OCI-LY3 (cell line): ENCODE measurements around the gene LY9.

ENCODE experiments used
- H2AFZ ChIP-seq: fragments of 200-600, 300-600 bp; shearing (Covaris generic); 2 replicates; pipeline ENCODE4 v1.6.0; 2014; ENCODE audit warnings: antibody characterized with exemption, low read depth, low read length
- H3K27ac ChIP-seq: fragments of 200-600, 300-600 bp; sonication (generic); 2 replicates; pipeline ENCODE4 v1.5.1; 2014; ENCODE audit warnings: mild to moderate bottlenecking, low read length, moderate library complexity, mixed read lengths
- H3K27me3 ChIP-seq: fragments of 200-600, 300-600 bp; sonication (generic); 2 replicates; pipeline ENCODE4 v1.6.1; 2014; ENCODE audit warnings: low read depth, low read length, mixed read lengths
- H3K36me3 ChIP-seq: fragments of 200-600, 300-600 bp; sonication (generic); replicated peaks from 2 replicates; pipeline ENCODE3; 2014; ENCODE audit warnings: low read depth, low read length, mixed read lengths
- H3K4me1 ChIP-seq: fragments of 300-600, 200-600 bp; sonication (generic); 2 replicates; pipeline ENCODE4 v1.6.1; 2014; ENCODE audit warnings: low read length, mixed read lengths
- H3K4me2 ChIP-seq: fragments of 200-600, 300-600 bp; sonication (generic); 2 replicates; pipeline ENCODE4 v1.6.1; 2014; ENCODE audit warnings: low read length, mixed read lengths
- H3K4me3 ChIP-seq: fragments of 300-600, 200-600 bp; sonication (generic); 2 replicates; pipeline ENCODE4 v1.5.1; 2014; ENCODE audit warnings: antibody characterized with exemption, mild to moderate bottlenecking, low read length, moderate library complexity
- H3K79me2 ChIP-seq: fragments of 300-600, 200-600 bp; shearing (Covaris generic); 2 replicates; pipeline ENCODE4 v1.6.1; 2014; ENCODE audit warnings: mild to moderate bottlenecking, low read length, mixed read lengths
- H3K9ac ChIP-seq: fragments of 300-600, 200-600 bp; shearing (Covaris generic); 2 replicates; pipeline ENCODE4 v1.6.0; 2014; ENCODE audit warnings: mild to moderate bottlenecking, low read length, moderate library complexity
- H3K9me3 ChIP-seq: fragments of 200-600, 300-600 bp; shearing (Covaris generic); 2 replicates; pipeline ENCODE4 v1.6.1; 2014; ENCODE audit warnings: low read length, mixed read lengths; ENCODE audit not compliant: insufficient read depth
- H4K20me1 ChIP-seq: fragments of 200-600, 300-600 bp; sonication (generic); 2 replicates; pipeline ENCODE4 v1.6.1; 2016; ENCODE audit warnings: low read length, mixed read lengths; ENCODE audit not compliant: insufficient read depth
- CTCF ChIP-seq: fragments of 200-600, 300-600 bp; sonication (generic); IDR thresholded peaks from 2 replicates; pipeline ENCODE4 v1.5.1; 2014; ENCODE audit warnings: antibody characterized with exemption, low read length, low read depth
- EZH2phosphoT487 ChIP-seq: fragments of 200-600 bp; shearing (Covaris generic); IDR thresholded peaks from 2 replicates; pipeline ENCODE4 v1.6.1; 2018; ENCODE audit warnings: antibody characterized with exemption, mixed run types, low read depth

Gene LY9

GRCh38 chr1:160748878-160749269 lies 47.1 kb upstream of the LY9 start:
- H2AFZ ChIP-seq = no peak overlapping the region
- peaks cover 37% of the 10 kb centered on the region for H3K4me1 ChIP-seq
- TF ChIP-seq CTCF = no peak
- TF ChIP-seq EZH2phosphoT487 = no peak
- peaks cover 8% of the 10 kb centered on the region; the same call in 1 of the 2 replicates for H4K20me1 ChIP-seq
- peaks cover 55% of the 10 kb centered on the region for H3K36me3 ChIP-seq
- no peak overlapping the region for H3K27ac ChIP-seq
- no peaks in the 10 kb centered on the region for H3K27me3 ChIP-seq
- H3K4me3 ChIP-seq = no peak overlapping the region
- no peaks in the 10 kb centered on the region for H3K9me3 ChIP-seq
- no peak overlapping the region for H3K4me2 ChIP-seq
- H3K9ac ChIP-seq = no peak overlapping the region
- peaks cover 22% of the 10 kb centered on the region for H3K79me2 ChIP-seq

- peaks cover 8% of the 10 kb centered on the region; the same call in 1 of the 2 replicates for H3K79me2 ChIP-seq
- peaks cover 8% of the 10 kb centered on the region; the same call in 1 of the 2 replicates for H4K20me1 ChIP-seq
- H3K4me3 ChIP-seq = no peak overlapping the region
- H3K9ac ChIP-seq = no peak overlapping the region
- TF ChIP-seq EZH2phosphoT487 = no peak
- no peak for TF ChIP-seq CTCF
- H3K4me2 ChIP-seq = no peak overlapping the region
- H2AFZ ChIP-seq = no peak overlapping the region
- peaks cover 56% of the 10 kb centered on the region for H3K36me3 ChIP-seq
- no peak overlapping the region for H3K27ac ChIP-seq
- no peaks in the 10 kb centered on the region for H3K27me3 ChIP-seq
- H3K4me1 ChIP-seq = peaks cover 20% of the 10 kb centered on the region
- no peaks in the 10 kb centered on the region for H3K9me3 ChIP-seq
Observed at GRCh38 chr1:160750608-160751007, 45.4 kb upstream of the LY9 start.

- TF ChIP-seq EZH2phosphoT487 (no peak), CTCF (no peak)
- H3K9ac ChIP-seq = no peak overlapping the region
Observed at GRCh38 chr1:160752406-160752805, 43.6 kb upstream of the LY9 start.

DNA sequence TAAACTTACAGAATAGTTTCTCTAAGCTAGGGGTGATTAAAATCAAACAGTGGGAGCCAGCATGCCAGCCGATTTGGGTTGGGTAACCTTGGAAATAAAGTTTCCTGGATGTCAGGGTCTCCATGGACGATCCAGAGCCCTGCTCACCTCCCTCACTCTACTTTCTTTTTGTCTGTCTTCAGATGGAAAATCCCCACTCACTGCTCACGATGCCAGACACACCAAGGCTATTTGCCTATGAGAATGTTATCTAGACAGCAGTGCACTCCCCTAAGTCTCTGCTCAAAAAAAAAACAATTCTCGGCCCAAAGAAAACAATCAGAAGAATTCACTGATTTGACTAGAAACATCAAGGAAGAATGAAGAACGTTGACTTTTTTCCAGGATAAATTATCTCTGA lies 43.0 kb upstream of the LY9 start:
- H3K79me2 ChIP-seq = no peaks in the 10 kb centered on the region
- H3K4me2 ChIP-seq = no peak overlapping the region
- TF ChIP-seq CTCF (no peak), EZH2phosphoT487 (no peak)
- H3K36me3 ChIP-seq = peaks cover 53% of the 10 kb centered on the region
- H3K4me1 ChIP-seq = peaks cover 20% of the 10 kb centered on the region
- no peak overlapping the region for H2AFZ ChIP-seq
- no peak overlapping the region for H3K27ac ChIP-seq
- no peak overlapping the region for H3K9ac ChIP-seq
- no peaks in the 10 kb centered on the region for H3K9me3 ChIP-seq
- H3K4me3 ChIP-seq = no peak overlapping the region
- H3K27me3 ChIP-seq = no peaks in the 10 kb centered on the region
- peaks cover 5% of the 10 kb centered on the region; the same call in 1 of the 2 replicates for H4K20me1 ChIP-seq

More at GRCh38 chr1:160752406-160752805, 43.6 kb upstream of the LY9 start:
- no peak overlapping the region for H3K4me3 ChIP-seq
- peaks cover 56% of the 10 kb centered on the region for H3K36me3 ChIP-seq
- no peaks in the 10 kb centered on the region for H3K9me3 ChIP-seq
- no peak overlapping the region for H3K4me2 ChIP-seq
- no peaks in the 10 kb centered on the region for H3K79me2 ChIP-seq
- H4K20me1 ChIP-seq = peaks cover 8% of the 10 kb centered on the region; the same call in 1 of the 2 replicates
- H2AFZ ChIP-seq = no peak overlapping the region
- H3K27ac ChIP-seq = no peak overlapping the region
- H3K27me3 ChIP-seq = no peaks in the 10 kb centered on the region
- H3K4me1 ChIP-seq = peaks cover 20% of the 10 kb centered on the region
